ENCODE measurements around the gene PUS1.

GRCh38 chr12:131911028-131911650 is 17.9 kb upstream of the PUS1 start:
- TF ChIP-seq POLR2AphosphoS5 (IDR thresholded peaks at IDR 0.05) (no peak), POLR2A (IDR thresholded peaks at IDR 0.05) (no peak), CTCF (IDR thresholded peaks at IDR 0.05) (no peak)

All from breast epithelium (tissue), 3 donors.